Osteocyte (in vitro differentiated cells): ENCODE measurements around the gene URM1. TPM values are rescaled to one million over a fixed set of nuclear protein-coding genes. Genes with fewer than 3 reads are reported as not detected.
A peak's percentile ranks its signal among the peaks of the same experiment; 100 is the strongest.

Experiments used
- DNase-seq: peaks from one replicate; pipeline ENCODE4 v3.0.0; 2021; ENCODE audit warnings: mixed read lengths; ENCODE audit not compliant: unreplicated experiment; ENCODE audit errors: extremely low spot score
- H3K27ac Mint-ChIP-seq: one replicate; pipeline ENCODE4 v1.8.0; 2021; ENCODE audit warnings: mild to moderate bottlenecking, mixed read lengths; ENCODE audit not compliant: unreplicated experiment
- H3K27me3 Mint-ChIP-seq: one replicate; pipeline ENCODE4 v1.8.0; 2021; ENCODE audit warnings: mixed read lengths; ENCODE audit not compliant: unreplicated experiment
- H3K36me3 Mint-ChIP-seq: one replicate; pipeline ENCODE4 v1.8.0; 2021; ENCODE audit warnings: mixed read lengths; ENCODE audit not compliant: unreplicated experiment
- H3K4me1 Mint-ChIP-seq: one replicate; pipeline ENCODE4 v1.8.0; 2021; ENCODE audit warnings: mixed read lengths; ENCODE audit not compliant: unreplicated experiment
- H3K4me3 Mint-ChIP-seq: one replicate; pipeline ENCODE4 v1.8.0; 2021; ENCODE audit warnings: mild to moderate bottlenecking, moderate library complexity, mixed read lengths; ENCODE audit not compliant: unreplicated experiment
- H3K9me3 Mint-ChIP-seq: one replicate; pipeline ENCODE4 v1.8.0; 2021; ENCODE audit warnings: mixed read lengths; ENCODE audit not compliant: unreplicated experiment
- CTCF ChIP-seq: fragments of 200-600 bp; sonication (generic); IDR thresholded peaks from 2 replicates; pipeline ENCODE4 v1.5.0; 2021; ENCODE audit warnings: antibody characterized with exemption, mild to moderate bottlenecking, moderate library complexity
- total RNA-seq: library from RNA; stranded (reverse); gene quantifications from 2 replicates; pipeline ENCODE4 v1.2.1, GENCODE V29; 2021

The URM1 gene
- total RNA-seq, 1 donor from 2014 or later, result 62.0 TPM

- peaks cover 2% of the 10 kb centered on the region for H3K36me3 Mint-ChIP-seq
- peak overlapping the region; percentile 85 for H3K27ac Mint-ChIP-seq
- peaks cover 27% of the 10 kb centered on the region for H3K4me1 Mint-ChIP-seq
- H3K27me3 Mint-ChIP-seq, result no peaks in the 10 kb centered on the region
- DNase-seq, result no peak
- peak overlapping the region; percentile 74 for H3K4me3 Mint-ChIP-seq
- no peak for TF ChIP-seq CTCF
- H3K9me3 Mint-ChIP-seq, result no peaks in the 10 kb centered on the region
Observed at GRCh38 chr9:128361296-128361985, 9.7 kb upstream of the URM1 start.

- H3K4me1 Mint-ChIP-seq, result peaks cover 27% of the 10 kb centered on the region
- H3K27me3 Mint-ChIP-seq, result no peaks in the 10 kb centered on the region
- TF ChIP-seq CTCF, result peak; percentile 93
- peaks cover 2% of the 10 kb centered on the region for H3K36me3 Mint-ChIP-seq
- no peaks in the 10 kb centered on the region for H3K9me3 Mint-ChIP-seq
- H3K27ac Mint-ChIP-seq, result peak overlapping the region; percentile 85
- DNase-seq, result peak; percentile 93
- peak overlapping the region; percentile 74 for H3K4me3 Mint-ChIP-seq
Observed at GRCh38 chr9:128361986-128362646, 9.1 kb upstream of the URM1 start.

GRCh38 chr9:128362774-128363173 is 8.4 kb upstream of the URM1 start:
- Mint-ChIP-seq H3K9me3 (no peaks in the 10 kb centered on the region), H3K4me3 (no peak overlapping the region), H3K36me3 (no peaks in the 10 kb centered on the region), H3K4me1 (peaks cover 27% of the 10 kb centered on the region), H3K27ac (no peak overlapping the region), H3K27me3 (no peaks in the 10 kb centered on the region)
- TF ChIP-seq CTCF, result no peak
- DNase-seq, result no peak

GRCh38 chr9:128365525-128365924 is 5.6 kb upstream of the URM1 start:
- Mint-ChIP-seq H3K27ac (peak overlapping the region; percentile 73), H3K4me3 (peak overlapping the region; percentile 32), H3K9me3 (no peaks in the 10 kb centered on the region), H3K36me3 (no peaks in the 10 kb centered on the region), H3K4me1 (peaks cover 33% of the 10 kb centered on the region), H3K27me3 (no peaks in the 10 kb centered on the region)
- no peak for DNase-seq
- no peak for TF ChIP-seq CTCF

GRCh38 chr9:128369024-128369706 is 2.0 kb upstream of the URM1 start:
- no peak overlapping the region for H3K27ac Mint-ChIP-seq
- no peaks in the 10 kb centered on the region for H3K27me3 Mint-ChIP-seq
- no peak for TF ChIP-seq CTCF
- H3K9me3 Mint-ChIP-seq, result no peaks in the 10 kb centered on the region
- peaks cover 37% of the 10 kb centered on the region for H3K4me1 Mint-ChIP-seq
- H3K4me3 Mint-ChIP-seq, result no peak overlapping the region
- DNase-seq, result no peak
- no peaks in the 10 kb centered on the region for H3K36me3 Mint-ChIP-seq
